K562 (cell line): ENCODE measurements around the gene PSMA1. TPM values are rescaled to one million over a fixed set of nuclear protein-coding genes. Genes with fewer than 3 reads are reported as not detected.

ENCODE experiments used
- ATAC-seq: fragments of 200-7000 bp; cut with Tn5 transposase; 3 replicates; pipeline ENCODE4 v1.9.1; 2020; ENCODE audit warnings: moderate library complexity
- BruUV-seq: library from RNA; stranded (reverse); fragments of 400-500 nt; replicated peaks from 2 replicates; lab custom pipeline; 2021; lab: Mats Ljungman, UMichigan
- CTCF ChIA-PET: fragments of 300-600 bp; formaldehyde crosslinking; extraction: SDS; loops from one replicate; lab custom pipeline; 2021; ENCODE audit warnings: low intra/inter-chr PET ratio; lab: Yijun Ruan, JAX
- POLR2A ChIA-PET: fragments of 300-600, 350-650 bp; sonication (Branson Sonifier 250); formaldehyde crosslinking; extraction: SDS; loops from one replicate; lab custom pipeline; 2021; ENCODE audit warnings: antibody characterized with exemption, inconsistent platforms; lab: Yijun Ruan, JAX
- DNase-seq, 4 experiments: peaks; one replicate each; pipeline versions ENCODE4 v3.0.0 to v3.0.0-alpha.2; 2011 to 2018; ENCODE audit warnings: low spot score in 3 of 4, mixed read lengths in 3 of 4; ENCODE audit errors: extremely low read depth in 1 of 4
- FAIRE-seq: peaks from 2 replicates; lab custom pipeline; 2011; peaks lifted over from hg19 to GRCh38; lab: Jason Lieb, UNC
- H2AFZ ChIP-seq: 2 replicates; pipeline ENCODE4 v1.6.0; 2011; ENCODE audit warnings: low read depth, low read length, control low read depth, inconsistent platforms
- H3K27ac ChIP-seq: fragments of 200-600 bp; 3 replicates; pipeline ENCODE4 v1.8.0; 2011; ENCODE audit warnings: low read depth, mild to moderate bottlenecking, control low read depth, inconsistent platforms, low read length, moderate library complexity, mixed read lengths; ENCODE audit errors: extremely low read depth
- H3K27me3 ChIP-seq, 2 experiments: fragments of 300-600 bp in 1 of 2; 2 replicates in 1 of 2; 3 replicates in 1 of 2; pipeline versions ENCODE4 v1.6.0 to v1.8.0; 2011; ENCODE audit warnings: inconsistent platforms in 2 of 2, low read length in 2 of 2, mild to moderate bottlenecking in 1 of 2, mixed read lengths in 1 of 2, moderate library complexity in 1 of 2; ENCODE audit not compliant: control insufficient read depth in 2 of 2, insufficient read depth in 2 of 2
- H3K36me3 ChIP-seq: fragments of 300-600 bp; 3 replicates; pipeline ENCODE4 v1.8.0; 2011; ENCODE audit warnings: mild to moderate bottlenecking, low read length, inconsistent platforms; ENCODE audit not compliant: control insufficient read depth, insufficient read depth
- H3K4me1 ChIP-seq, 2 experiments: fragments of 200-600 bp in 1 of 2; replicated peaks in 1 of 2; 2 replicates in 1 of 2; 3 replicates in 1 of 2; pipeline versions ENCODE4 v1.5.1 to v1.8.0; 2011; ENCODE audit warnings: inconsistent platforms in 2 of 2, low read length in 2 of 2, mild to moderate bottlenecking in 1 of 2, mixed read lengths in 1 of 2, moderate library complexity in 1 of 2; ENCODE audit not compliant: control insufficient read depth in 2 of 2, insufficient read depth in 2 of 2
- H3K4me2 ChIP-seq: 2 replicates; pipeline ENCODE4 v1.6.1; 2011; ENCODE audit warnings: low read length, control low read depth, inconsistent platforms, mixed read lengths; ENCODE audit not compliant: insufficient read depth
- H3K4me3 ChIP-seq: fragments of 200-600 bp; sonication (generic), shearing (Covaris generic); 2 replicates; pipeline ENCODE4 v1.5.1; 2016; ENCODE audit warnings: control low read depth, inconsistent platforms
- H3K79me2 ChIP-seq: fragments of 200-600 bp; 3 replicates; pipeline ENCODE4 v1.8.0; 2011; ENCODE audit warnings: low read length, inconsistent platforms; ENCODE audit not compliant: control insufficient read depth, insufficient read depth
- H3K9ac ChIP-seq, 2 experiments: 2 replicates each; pipeline versions ENCODE4 v1.6.0 to v1.6.1; 2011; ENCODE audit warnings: low read depth in 2 of 2, low read length in 2 of 2, control low read depth in 1 of 2, inconsistent platforms in 1 of 2, mild to moderate bottlenecking in 1 of 2, mixed read lengths in 1 of 2; ENCODE audit not compliant: insufficient read depth in 1 of 2
- H3K9me1 ChIP-seq: one replicate; pipeline ENCODE4 v1.6.0; 2011; ENCODE audit warnings: inconsistent platforms, mild to moderate bottlenecking, low read length, moderate library complexity; ENCODE audit not compliant: control insufficient read depth, insufficient read depth
- H3K9me3 ChIP-seq: replicated peaks from 2 replicates; pipeline ENCODE4 v1.5.1; 2011; ENCODE audit warnings: low read depth, low read length, inconsistent platforms; ENCODE audit not compliant: control insufficient read depth, insufficient read depth
- H4K20me1 ChIP-seq: replicated peaks from 2 replicates; pipeline ENCODE4 v1.6.1; 2011; ENCODE audit warnings: low read length, inconsistent platforms, mixed read lengths; ENCODE audit not compliant: control insufficient read depth, insufficient read depth
- ATF4 ChIP-seq: fragments of 450-650 bp; formaldehyde crosslinking; IDR thresholded peaks from 2 replicates; pipeline ENCODE4 v1.4.0; 2022; ENCODE audit warnings: mild to moderate bottlenecking, moderate library complexity
- TRIM28 ChIP-seq: fragments of 450-650 bp; IDR thresholded peaks from 2 replicates; pipeline ENCODE4 v1.6.1; 2017
- ZNF134 ChIP-seq: fragments of 250-450 bp; sonication (Bioruptor Pico); conservative IDR thresholded peaks from 2 replicates; pipeline ENCODE4 v1.4.0; 2020
- ZNF146 ChIP-seq: IDR thresholded peaks from one replicate; pipeline ENCODE4 v1.6.1; 2018; ENCODE audit warnings: missing compliant biosample characterization; ENCODE audit not compliant: unreplicated experiment
- ZNF592 ChIP-seq: fragments of 450-650 bp; IDR thresholded peaks from 2 replicates; pipeline ENCODE4 v1.6.1; 2017; ENCODE audit warnings: antibody characterized with exemption, mild to moderate bottlenecking
- ZNF655 ChIP-seq: fragments of 250-450 bp; sonication (Bioruptor Pico); IDR thresholded peaks from 2 replicates; pipeline ENCODE4 v1.5.0; 2021
- WGBS: fragments of 100-300 bp; shearing (Covaris generic); methylation state at CpG from one replicate; pipeline ENCODE4 v1.1.6; 2016; ENCODE audit warnings: low coverage, mixed read lengths; ENCODE audit not compliant: insufficient coverage; ENCODE audit errors: missing lambda C conversion rate; 5-methylcytosine and 5-hydroxymethylcytosine counted together
- in situ Hi-C: fragments of 300-500 bp; cut with MboI; formaldehyde crosslinking; loops from 4 replicates; pipeline ENCODE4 v1.15.0; 2018; ENCODE audit warnings: inconsistent platforms, mixed read lengths
- intact Hi-C: fragments of 100-400 bp; cut with micrococcal nuclease; formaldehyde crosslinking; loops from 2 replicates; pipeline ENCODE4 v1.14.2; 2022
- polyA plus RNA-seq, 8 experiments: library from polyadenylated mRNA; depleted of rRNA in 4 of 8; stranded (reverse) in 5 of 8; unstranded in 3 of 8; fragments of >200 nt; fragmentation: Nextera tagmentation in 2 of 8; fragmentation: Illumina TruSeq in 1 of 8; extraction: Ambion mirVana in 2 of 8; extraction: Trizol in 1 of 8; gene quantifications; 2 replicates each; pipeline versions ENCODE4 v1.2.1 to v1.2.3, GENCODE V29; 2011 to 2014; ENCODE audit warnings: inconsistent platforms in 1 of 8, missing spikeins in 1 of 8
- total RNA-seq, 7 experiments: library from RNA; depleted of rRNA in 6 of 7; stranded (reverse); fragments of >200 nt in 6 of 7; fragmentation: Illumina TruSeq in 2 of 7; extraction: Trizol in 2 of 7; gene quantifications; 2 replicates each; pipeline versions ENCODE4 v1.2.1 to v1.2.3, GENCODE V29; 2011 to 2021; ENCODE audit warnings: low replicate concordance in 1 of 7
- TF ChIP-seq, protein P1 (sequence below): IDR thresholded peaks from 2 replicates; pipeline ENCODE4 v1.6.1; 2012; ENCODE audit warnings: low read depth, low read length, improper control_type of control experiment, borderline replicate concordance

PSMA1 gene
- total and polyA plus RNA-seq, 9 of the 15 experiments (the other 6 are each of a cell fraction or from before 2014, with no cell fraction given), result 283 to 1,007 (median 424) TPM

- TF ChIP-seq ATF4 (CRISPR knock-in tag) (no peak), ZNF146 (CRISPR knock-in tag) (no peak)
- TF ChIP-seq, protein P1, sequence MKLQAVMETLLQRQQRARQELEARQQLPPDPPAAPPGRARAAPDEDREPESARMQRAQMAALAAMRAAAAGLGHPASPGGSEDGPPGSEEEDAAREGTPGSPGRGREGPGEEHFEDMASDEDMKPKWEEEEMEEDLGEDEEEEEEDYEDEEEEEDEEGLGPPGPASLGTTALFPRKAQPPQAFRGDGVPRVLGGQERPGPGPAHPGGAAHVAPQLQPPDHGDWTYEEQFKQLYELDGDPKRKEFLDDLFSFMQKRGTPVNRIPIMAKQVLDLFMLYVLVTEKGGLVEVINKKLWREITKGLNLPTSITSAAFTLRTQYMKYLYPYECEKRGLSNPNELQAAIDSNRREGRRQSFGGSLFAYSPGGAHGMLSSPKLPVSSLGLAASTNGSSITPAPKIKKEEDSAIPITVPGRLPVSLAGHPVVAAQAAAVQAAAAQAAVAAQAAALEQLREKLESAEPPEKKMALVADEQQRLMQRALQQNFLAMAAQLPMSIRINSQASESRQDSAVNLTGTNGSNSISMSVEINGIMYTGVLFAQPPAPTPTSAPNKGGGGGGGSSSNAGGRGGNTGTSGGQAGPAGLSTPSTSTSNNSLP, result no peak
Measured at GRCh38 chr11:14554959-14555358, 34.8 kb upstream of the PSMA1 start (continued).

- Histone ChIP-seq H3K27ac (no peak overlapping the region), H3K4me3 (no peak overlapping the region), H3K9me3 (no peaks in the 10 kb centered on the region), H4K20me1 (no peaks in the 10 kb centered on the region), H3K79me2 (no peaks in the 10 kb centered on the region), H3K9ac (no peak overlapping the region), H3K27me3 (no peaks in the 10 kb centered on the region), H3K36me3 (peaks cover 8% of the 10 kb centered on the region; the same call in 2 of the 3 replicates), H3K9me1 (no peaks in the 10 kb centered on the region), H3K4me1 (no peaks in the 10 kb centered on the region; a peak in 2 of 5 replicates), H2AFZ (no peak overlapping the region), H3K4me2 (no peak overlapping the region)
- TF ChIP-seq ZNF655 (CRISPR knock-in tag), result no peak
- no peak for TF ChIP-seq ZNF592
- TF ChIP-seq ZNF134, result no peak
- TF ChIP-seq TRIM28, result no peak
- intact Hi-C loops, result no loop called here
- ATAC-seq (no peak), DNase-seq (no peak), FAIRE-seq (no peak)
- no TSS peak for BruUV-seq
- in situ Hi-C loops, result no loop called here
- 90% methylated on average over 4 of the region's 4 CpGs for WGBS
- CTCF ChIA-PET, result no interaction called here
- POLR2A ChIA-PET, result interaction anchor here (1.3 kb wide), 1 partner anchor 14 kb away, joined by 3 read pairs; no protein-coding TSS in a partner anchor
Measured at GRCh38 chr11:14552089-14552488, 31.9 kb upstream of the PSMA1 start.
